Measurements from ENCODE around the gene ATP1B2.

The ATP1B2 gene

DNA sequence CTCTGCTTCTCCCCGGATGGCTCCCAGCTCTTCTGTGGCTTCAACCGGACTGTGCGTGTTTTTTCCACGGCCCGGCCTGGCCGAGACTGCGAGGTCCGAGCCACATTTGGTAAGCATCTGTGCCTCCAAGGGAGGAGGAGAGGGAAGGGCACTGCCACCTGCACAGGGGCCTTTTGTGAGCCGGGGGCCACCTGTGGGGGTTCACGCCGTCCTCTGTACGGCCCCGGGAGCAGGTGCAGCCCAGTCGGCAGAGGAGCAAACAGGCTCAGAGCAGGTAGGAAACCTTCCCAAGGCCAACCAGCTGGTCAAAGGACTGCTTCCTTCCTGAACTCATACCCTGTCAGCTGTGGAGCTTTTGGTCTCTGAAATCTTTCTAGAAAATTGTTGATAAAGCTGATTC lies 51.0 kb downstream of the ATP1B2 start:
- Histone ChIP-seq H2AFZ (ENCODE audit: low read depth, low read length) (no peak overlapping the region), H3K4me2 (ENCODE audit: low read length) (no peak overlapping the region), H3K36me3 (replicated peaks; ENCODE audit: low read depth, low read length) (no peaks in the 10 kb centered on the region), H3K9me3 (ENCODE audit: insufficient read depth, low read length) (no peaks in the 10 kb centered on the region), H3K9ac (ENCODE audit: low read length) (no peak overlapping the region), H3K4me3 (ENCODE audit: low read length) (no peak overlapping the region), H3K27ac (ENCODE audit: low read length) (no peak overlapping the region), H3K4me1 (ENCODE audit: low read length) (no peaks in the 10 kb centered on the region), H3K79me2 (ENCODE audit: low read length) (no peaks in the 10 kb centered on the region), H4K20me1 (ENCODE audit: insufficient read depth, low read length) (no peaks in the 10 kb centered on the region), H3K27me3 (ENCODE audit: low read depth, low read length) (peaks cover 10% of the 10 kb centered on the region)
- TF ChIP-seq, protein P1, sequence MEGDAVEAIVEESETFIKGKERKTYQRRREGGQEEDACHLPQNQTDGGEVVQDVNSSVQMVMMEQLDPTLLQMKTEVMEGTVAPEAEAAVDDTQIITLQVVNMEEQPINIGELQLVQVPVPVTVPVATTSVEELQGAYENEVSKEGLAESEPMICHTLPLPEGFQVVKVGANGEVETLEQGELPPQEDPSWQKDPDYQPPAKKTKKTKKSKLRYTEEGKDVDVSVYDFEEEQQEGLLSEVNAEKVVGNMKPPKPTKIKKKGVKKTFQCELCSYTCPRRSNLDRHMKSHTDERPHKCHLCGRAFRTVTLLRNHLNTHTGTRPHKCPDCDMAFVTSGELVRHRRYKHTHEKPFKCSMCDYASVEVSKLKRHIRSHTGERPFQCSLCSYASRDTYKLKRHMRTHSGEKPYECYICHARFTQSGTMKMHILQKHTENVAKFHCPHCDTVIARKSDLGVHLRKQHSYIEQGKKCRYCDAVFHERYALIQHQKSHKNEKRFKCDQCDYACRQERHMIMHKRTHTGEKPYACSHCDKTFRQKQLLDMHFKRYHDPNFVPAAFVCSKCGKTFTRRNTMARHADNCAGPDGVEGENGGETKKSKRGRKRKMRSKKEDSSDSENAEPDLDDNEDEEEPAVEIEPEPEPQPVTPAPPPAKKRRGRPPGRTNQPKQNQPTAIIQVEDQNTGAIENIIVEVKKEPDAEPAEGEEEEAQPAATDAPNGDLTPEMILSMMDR (IDR thresholded peaks at IDR 0.05; ENCODE audit: low read depth, low read length), result no peak
- no peak for TF ChIP-seq EZH2phosphoT487 (IDR thresholded peaks at IDR 0.05; ENCODE audit: low read depth)

DNA sequence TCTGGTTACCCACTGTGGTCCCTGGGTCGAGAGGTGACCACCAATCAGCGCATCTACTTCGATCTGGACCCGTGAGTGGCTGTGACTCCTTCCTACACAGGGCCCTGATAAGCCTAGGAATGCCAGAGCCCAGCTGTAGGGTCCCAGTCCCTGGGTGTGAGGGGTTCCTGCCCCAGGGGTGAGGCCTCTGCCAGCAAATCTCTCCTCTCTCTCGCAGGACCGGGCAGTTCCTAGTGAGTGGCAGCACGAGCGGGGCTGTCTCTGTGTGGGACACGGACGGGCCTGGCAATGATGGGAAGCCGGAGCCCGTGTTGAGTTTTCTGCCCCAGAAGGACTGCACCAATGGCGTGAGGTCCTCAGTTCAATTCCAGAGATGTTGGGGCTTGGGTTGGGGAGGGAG lies 52.0 kb downstream of the ATP1B2 start:
- Histone ChIP-seq H3K4me3 (ENCODE audit: low read length) (no peak overlapping the region), H3K27me3 (ENCODE audit: low read depth, low read length) (peaks cover 11% of the 10 kb centered on the region), H2AFZ (ENCODE audit: low read depth, low read length) (no peak overlapping the region), H4K20me1 (ENCODE audit: insufficient read depth, low read length) (no peaks in the 10 kb centered on the region), H3K27ac (ENCODE audit: low read length) (no peak overlapping the region), H3K4me1 (ENCODE audit: low read length) (no peaks in the 10 kb centered on the region), H3K36me3 (replicated peaks; ENCODE audit: low read depth, low read length) (no peaks in the 10 kb centered on the region), H3K79me2 (ENCODE audit: low read length) (no peaks in the 10 kb centered on the region), H3K9me3 (ENCODE audit: insufficient read depth, low read length) (no peaks in the 10 kb centered on the region), H3K9ac (ENCODE audit: low read length) (no peak overlapping the region), H3K4me2 (ENCODE audit: low read length) (no peak overlapping the region)
- no peak for TF ChIP-seq EZH2phosphoT487 (IDR thresholded peaks at IDR 0.05; ENCODE audit: low read depth)
- TF ChIP-seq, protein P1 (IDR thresholded peaks at IDR 0.05; ENCODE audit: low read depth, low read length), result no peak

DNA sequence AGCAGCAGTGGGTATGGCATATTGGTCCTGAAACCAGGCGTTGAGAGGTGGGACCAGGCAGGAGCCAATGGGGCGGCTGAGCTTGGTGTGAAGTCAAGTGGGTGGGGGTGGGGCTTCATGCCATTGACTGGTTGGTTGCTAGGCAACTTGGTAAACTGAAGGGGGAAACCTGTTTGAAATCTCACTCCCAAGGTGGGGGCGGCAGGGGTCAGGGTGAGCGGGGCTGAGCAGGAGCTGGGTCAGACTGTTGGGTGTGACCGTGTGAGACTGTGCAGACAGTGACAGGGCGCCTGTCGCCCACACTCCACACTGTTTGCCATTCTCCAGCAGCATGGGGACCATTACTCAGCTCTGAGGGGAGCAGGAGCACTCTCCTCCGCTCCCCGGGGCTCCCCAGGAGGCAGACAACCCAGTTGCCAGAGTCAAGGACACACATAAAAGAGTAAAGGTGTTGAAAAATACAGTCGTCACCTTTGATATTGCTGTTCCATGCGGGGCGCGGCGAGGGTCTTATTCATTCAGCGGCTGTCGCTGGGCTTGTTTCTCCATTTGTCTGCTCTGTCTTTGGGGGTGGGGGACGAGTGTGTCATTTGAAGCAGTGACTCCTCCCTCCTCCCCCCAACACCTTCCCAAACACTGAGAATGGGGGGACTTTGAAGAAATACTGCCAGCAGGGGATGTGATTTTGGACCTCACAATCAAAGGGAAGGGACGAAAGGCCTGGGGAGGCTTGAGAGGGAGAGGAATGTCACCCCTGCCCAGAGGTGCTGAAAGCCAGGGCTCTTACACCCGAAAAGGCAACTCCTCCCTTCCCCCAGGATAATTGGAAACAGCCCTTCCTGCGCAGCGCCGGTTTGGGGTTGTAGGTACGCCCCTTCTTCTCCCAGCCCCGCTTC lies 53.1 kb downstream of the ATP1B2 start:
- no peak overlapping the region for H3K9ac ChIP-seq (ENCODE audit: low read length)
- H4K20me1 ChIP-seq (ENCODE audit: insufficient read depth, low read length), result no peaks in the 10 kb centered on the region
- H3K4me3 ChIP-seq (ENCODE audit: low read length), result no peak overlapping the region

DNA sequence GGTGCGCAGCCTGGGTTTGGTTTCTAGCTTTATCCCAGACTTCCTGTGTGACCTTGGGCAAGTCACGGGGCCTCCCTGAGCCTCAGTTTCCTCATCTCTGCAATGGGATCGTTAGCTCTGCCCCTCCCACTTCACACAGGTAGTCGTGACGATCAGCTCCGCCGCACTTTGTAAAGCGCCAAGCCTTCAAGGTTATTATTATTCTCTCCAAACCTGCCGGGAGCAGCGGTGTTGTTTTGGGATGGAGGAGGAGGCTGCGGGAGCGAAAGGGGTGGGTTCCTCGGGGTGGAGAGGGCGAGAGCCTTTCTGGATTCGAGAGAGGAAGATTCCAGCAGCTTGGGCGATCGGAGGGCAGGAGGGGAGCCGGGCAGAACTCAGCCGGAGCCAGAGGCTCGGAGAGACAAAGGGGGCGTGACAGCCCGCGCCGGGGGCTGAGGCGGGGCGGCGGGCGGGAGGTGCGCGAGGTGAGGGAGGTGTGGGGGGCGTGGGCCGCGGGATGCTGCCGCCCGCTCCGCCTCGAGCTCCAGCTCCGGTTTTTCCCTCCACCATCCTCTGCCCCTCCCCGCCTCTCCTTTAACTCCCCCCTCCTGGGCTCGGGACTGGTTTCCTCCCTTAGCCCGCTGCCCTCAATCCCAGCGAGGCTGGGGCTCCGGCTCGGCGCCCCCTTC lies 54.0 kb downstream of the ATP1B2 start, which contains the start of gene EFNB3:
Gene EFNB3 (plus strand): TSS at position 602 of the 668 bp plus-strand sequence. CDS start 397 bp downstream, outside the sequence.
- H3K27me3 ChIP-seq (ENCODE audit: low read depth, low read length), result peaks cover 11% of the 10 kb centered on the region
- no peaks in the 10 kb centered on the region for H4K20me1 ChIP-seq (ENCODE audit: insufficient read depth, low read length)
- no peaks in the 10 kb centered on the region for H3K79me2 ChIP-seq (ENCODE audit: low read length)
- H3K27ac ChIP-seq (ENCODE audit: low read length), result no peak within 1 kb of the TSS
- H2AFZ ChIP-seq (ENCODE audit: low read depth, low read length), result no peak within 1 kb of the TSS
- H3K4me1 ChIP-seq (ENCODE audit: low read length), result no peaks in the 10 kb centered on the region
- no peaks in the 10 kb centered on the region for H3K36me3 ChIP-seq (replicated peaks; ENCODE audit: low read depth, low read length)
- H3K9ac ChIP-seq (ENCODE audit: low read length), result no peak within 1 kb of the TSS
- H3K9me3 ChIP-seq (ENCODE audit: insufficient read depth, low read length), result no peaks in the 10 kb centered on the region
- no peak within 1 kb of the TSS for H3K4me2 ChIP-seq (ENCODE audit: low read length)
- H3K4me3 ChIP-seq (ENCODE audit: low read length), result no peak within 1 kb of the TSS
- TF ChIP-seq EZH2phosphoT487 (IDR thresholded peaks at IDR 0.05; ENCODE audit: low read depth), result no peak
- TF ChIP-seq, protein P1 (IDR thresholded peaks at IDR 0.05; ENCODE audit: low read depth, low read length), result no peak

More for the DNA sequence above, 53.1 kb downstream of the ATP1B2 start:
- Histone ChIP-seq H3K27ac (ENCODE audit: low read length) (no peak overlapping the region), H2AFZ (ENCODE audit: low read depth, low read length) (no peak overlapping the region), H3K4me1 (ENCODE audit: low read length) (no peaks in the 10 kb centered on the region), H3K9me3 (ENCODE audit: insufficient read depth, low read length) (no peaks in the 10 kb centered on the region), H3K27me3 (ENCODE audit: low read depth, low read length) (peaks cover 11% of the 10 kb centered on the region), H3K36me3 (replicated peaks; ENCODE audit: low read depth, low read length) (no peaks in the 10 kb centered on the region), H3K79me2 (ENCODE audit: low read length) (no peaks in the 10 kb centered on the region), H3K4me2 (ENCODE audit: low read length) (no peak overlapping the region)
- TF ChIP-seq EZH2phosphoT487 (IDR thresholded peaks at IDR 0.05; ENCODE audit: low read depth), result no peak
- TF ChIP-seq, protein P1 (IDR thresholded peaks at IDR 0.05; ENCODE audit: low read depth, low read length), result no peak
